Adrenal gland (tissue), 12 donors: Measurements from ENCODE around the gene SAP30BP. TPM values are rescaled to one million over a fixed set of nuclear protein-coding genes. Genes with fewer than 3 reads are reported as not detected.

Source experiments
- DNase-seq, 7 donors: peaks; one replicate each; pipeline ENCODE4 v3.0.0-alpha.2; 2019 to 2020
- H3K27ac ChIP-seq, 5 donors: fragments of 200-600 bp; sonication (generic) in 4 of 5; 1 replicate in 3 of 5; 2 replicates in 2 of 5; pipeline versions ENCODE4 v1.5.1 to v1.8.0; 2016 to 2020; ENCODE audit warnings: mild to moderate bottlenecking in 1 of 5
- H3K27me3 ChIP-seq: fragments of 200-600 bp; 2 replicates; pipeline ENCODE4 v1.8.0; 2021
- H3K36me3 ChIP-seq, 2 donors: fragments of 200-600 bp; replicated peaks in 1 of 2; 1 replicate in 1 of 2; 2 replicates in 1 of 2; pipeline versions ENCODE4 v1.5.1 to v1.8.0; 2018 to 2022
- H3K4me1 ChIP-seq, 2 donors: fragments of 200-600 bp; replicated peaks in 1 of 2; 1 replicate in 1 of 2; 2 replicates in 1 of 2; pipeline versions ENCODE4 v1.5.1 to v1.8.0; 2018 to 2021
- H3K4me3 ChIP-seq, 4 donors: fragments of 200-600 bp; sonication (generic) in 3 of 4; one replicate each; pipeline ENCODE4 v1.5.1; 2016 to 2018
- H3K9me3 ChIP-seq, 3 donors: fragments of 200-600 bp; sonication (generic) in 1 of 3; replicated peaks in 1 of 3; 1 replicate in 2 of 3; 2 replicates in 1 of 3; pipeline versions ENCODE4 v1.5.1 to v1.8.0; 2016 to 2021
- CTCF ChIP-seq, 6 experiments: fragments of 450-650 bp in 4 of 6; fragments of 200-600 bp in 2 of 6; sonication (generic) in 1 of 6; IDR thresholded peaks; 1 replicate in 5 of 6; 2 replicates in 1 of 6; pipeline versions ENCODE4 v1.5.1 to v1.8.0; 2016 to 2021; ENCODE audit warnings: antibody characterized with exemption in 6 of 6, mild to moderate bottlenecking in 2 of 6, moderate library complexity in 1 of 6
- POLR2A ChIP-seq, 2 donors: fragments of 450-650 bp; IDR thresholded peaks; one replicate each; pipeline ENCODE4 v1.6.1; 2017; ENCODE audit warnings: antibody characterized with exemption in 2 of 2, mild to moderate bottlenecking in 2 of 2, moderate library complexity in 1 of 2
- WGBS, 4 donors: extraction: QIAGEN DNeasy Blood & Tissue Kit in 2 of 4; methylation state at CpG; one replicate each; pipeline versions ENCODE4 v1.1.5 to v1.1.7; 2013 to 2017; 5-methylcytosine and 5-hydroxymethylcytosine counted together
- intact Hi-C, 2 donors: fragments of 100-400 bp; cut with DNase I; formaldehyde crosslinking; loops; one replicate each; pipeline versions ENCODE4 v1.14.1 to v1.15.0; 2022 to 2023
- polyA plus RNA-seq, 3 donors: library from polyadenylated mRNA; stranded (reverse); fragments of 200-250 nt in 2 of 3; fragments of 350-450 nt in 1 of 3; fragmentation: Illumina TruSeq in 1 of 3; extraction: RNeasy Lipid Tissue Mini Kit (QIAGEN cat#74804) in 1 of 3; gene quantifications; one replicate each; pipeline ENCODE4 v1.2.3, GENCODE V29; 2013 to 2014
- total RNA-seq, 9 donors: library from RNA; depleted of rRNA in 4 of 9; stranded (reverse); fragments of >200 nt in 4 of 9; fragments of 120-200 nt in 1 of 9; fragmentation: NEBNext Ultra II Directional in 1 of 9; extraction: Animal tissue kit (Norgen Biotek cat#: 25700) in 1 of 9; gene quantifications; one replicate each; pipeline versions ENCODE4 v1.1.0 to v1.2.4, GENCODE V29; 2013 to 2023
- donor health status: healthy with polysubstance abuse.
- donor health status: Bipolar disorder and iron deficiency.
- donor health status: DM: yes; HTN: yes; CAD: no.
- donor health status: DM: no; HTN: no; CAD: no.
- donor health status: DM: no; HTN: no; CAD: no.
- donor health status: DM: yes; HTN: yes; CAD: no.

The SAP30BP gene
- total and polyA plus RNA-seq, 12 donors, result 45.3 to 130 (median 69.1) TPM

- 66 to 80% (median 77%) methylated on average over 5 to 17 of the region's 17 CpGs for WGBS, 4 donors
- intact Hi-C loops, result no loop called here
Measured at GRCh38 chr17:75740631-75741077, 73.5 kb downstream of the SAP30BP start.

GRCh38 chr17:75742337-75742736 lies 75.2 kb downstream of the SAP30BP start:
- intact Hi-C loops, result no loop called here

More at GRCh38 chr17:75740631-75741077, 73.5 kb downstream of the SAP30BP start:
- Histone ChIP-seq H3K4me1 (no peaks in the 10 kb centered on the region), H3K4me3 (no peak overlapping the region), H3K27me3 (no peaks in the 10 kb centered on the region), H3K9me3 (no peaks in the 10 kb centered on the region), H3K27ac (no peak overlapping the region), H3K36me3 (no peaks in the 10 kb centered on the region)
- no peak for DNase-seq
- TF ChIP-seq POLR2A (IDR thresholded peaks at IDR 0.05) (no peak), CTCF (IDR thresholded peaks at IDR 0.05) (no peak)

GRCh38 chr17:75743625-75744206 lies 76.6 kb downstream of the SAP30BP start:
- Histone ChIP-seq H3K27me3 (no peaks in the 10 kb centered on the region), H3K4me3 (no peak overlapping the region), H3K9me3 (no peaks in the 10 kb centered on the region), H3K36me3 (no peaks in the 10 kb centered on the region), H3K4me1 (peaks cover 0 to 5% of the 10 kb centered on the region in 2 donors), H3K27ac (no peak overlapping the region)
- DNase-seq, result no peak
- intact Hi-C loops, result no loop called here
- WGBS, 4 donors, result 86 to 88% (median 87%) methylated on average over 8 to 25 of the region's 25 CpGs
- TF ChIP-seq POLR2A (IDR thresholded peaks at IDR 0.05) (no peak), CTCF (IDR thresholded peaks at IDR 0.05) (no peak)

More at GRCh38 chr17:75742337-75742736, 75.2 kb downstream of the SAP30BP start:
- no peak overlapping the region for H3K4me3 ChIP-seq
- no peak for DNase-seq
- no peaks in the 10 kb centered on the region for H3K9me3 ChIP-seq
- TF ChIP-seq CTCF (IDR thresholded peaks at IDR 0.05) (no peak), POLR2A (IDR thresholded peaks at IDR 0.05) (no peak)
- H3K27ac ChIP-seq, result no peak overlapping the region
- H3K36me3 ChIP-seq, result no peaks in the 10 kb centered on the region
- no peaks in the 10 kb centered on the region for H3K27me3 ChIP-seq
- H3K4me1 ChIP-seq, result peaks cover 0 to under 1% of the 10 kb centered on the region in 2 donors
- 84 to 88% (median 85%) methylated on average over 13 to 25 of the region's 25 CpGs for WGBS, 4 donors

- intact Hi-C loops, result loop anchor here in 1 of 2 donors (5.0 kb wide), 1 partner anchor 116 kb away; the partner anchor contains the start of gene SMIM5
- no peak for DNase-seq
- Histone ChIP-seq H3K36me3 (no peaks in the 10 kb centered on the region), H3K4me1 (peaks cover 5 to 13% of the 10 kb centered on the region in 2 donors), H3K27me3 (no peaks in the 10 kb centered on the region), H3K27ac (no peak overlapping the region), H3K9me3 (no peaks in the 10 kb centered on the region), H3K4me3 (no peak overlapping the region)
- 58 to 73% (median 66%) methylated on average over 3 to 9 of the region's 9 CpGs for WGBS, 4 donors
- TF ChIP-seq POLR2A (IDR thresholded peaks at IDR 0.05), result no peak
- TF ChIP-seq CTCF (IDR thresholded peaks at IDR 0.05), result no peak
Measured at GRCh38 chr17:75748706-75749105, 81.6 kb downstream of the SAP30BP start.
